Measurements from ENCODE around the gene CSK. TPM values are rescaled to one million over a fixed set of nuclear protein-coding genes. Genes with fewer than 3 reads are reported as not detected.

Gene CSK
- total and polyA plus RNA-seq, 2 experiments from 2014 or later, result 13.6 to 27.5 TPM

GRCh38 chr15:74773731-74774252 is 8.1 kb upstream of the CSK start (continued):
- TF ChIP-seq, protein P1, sequence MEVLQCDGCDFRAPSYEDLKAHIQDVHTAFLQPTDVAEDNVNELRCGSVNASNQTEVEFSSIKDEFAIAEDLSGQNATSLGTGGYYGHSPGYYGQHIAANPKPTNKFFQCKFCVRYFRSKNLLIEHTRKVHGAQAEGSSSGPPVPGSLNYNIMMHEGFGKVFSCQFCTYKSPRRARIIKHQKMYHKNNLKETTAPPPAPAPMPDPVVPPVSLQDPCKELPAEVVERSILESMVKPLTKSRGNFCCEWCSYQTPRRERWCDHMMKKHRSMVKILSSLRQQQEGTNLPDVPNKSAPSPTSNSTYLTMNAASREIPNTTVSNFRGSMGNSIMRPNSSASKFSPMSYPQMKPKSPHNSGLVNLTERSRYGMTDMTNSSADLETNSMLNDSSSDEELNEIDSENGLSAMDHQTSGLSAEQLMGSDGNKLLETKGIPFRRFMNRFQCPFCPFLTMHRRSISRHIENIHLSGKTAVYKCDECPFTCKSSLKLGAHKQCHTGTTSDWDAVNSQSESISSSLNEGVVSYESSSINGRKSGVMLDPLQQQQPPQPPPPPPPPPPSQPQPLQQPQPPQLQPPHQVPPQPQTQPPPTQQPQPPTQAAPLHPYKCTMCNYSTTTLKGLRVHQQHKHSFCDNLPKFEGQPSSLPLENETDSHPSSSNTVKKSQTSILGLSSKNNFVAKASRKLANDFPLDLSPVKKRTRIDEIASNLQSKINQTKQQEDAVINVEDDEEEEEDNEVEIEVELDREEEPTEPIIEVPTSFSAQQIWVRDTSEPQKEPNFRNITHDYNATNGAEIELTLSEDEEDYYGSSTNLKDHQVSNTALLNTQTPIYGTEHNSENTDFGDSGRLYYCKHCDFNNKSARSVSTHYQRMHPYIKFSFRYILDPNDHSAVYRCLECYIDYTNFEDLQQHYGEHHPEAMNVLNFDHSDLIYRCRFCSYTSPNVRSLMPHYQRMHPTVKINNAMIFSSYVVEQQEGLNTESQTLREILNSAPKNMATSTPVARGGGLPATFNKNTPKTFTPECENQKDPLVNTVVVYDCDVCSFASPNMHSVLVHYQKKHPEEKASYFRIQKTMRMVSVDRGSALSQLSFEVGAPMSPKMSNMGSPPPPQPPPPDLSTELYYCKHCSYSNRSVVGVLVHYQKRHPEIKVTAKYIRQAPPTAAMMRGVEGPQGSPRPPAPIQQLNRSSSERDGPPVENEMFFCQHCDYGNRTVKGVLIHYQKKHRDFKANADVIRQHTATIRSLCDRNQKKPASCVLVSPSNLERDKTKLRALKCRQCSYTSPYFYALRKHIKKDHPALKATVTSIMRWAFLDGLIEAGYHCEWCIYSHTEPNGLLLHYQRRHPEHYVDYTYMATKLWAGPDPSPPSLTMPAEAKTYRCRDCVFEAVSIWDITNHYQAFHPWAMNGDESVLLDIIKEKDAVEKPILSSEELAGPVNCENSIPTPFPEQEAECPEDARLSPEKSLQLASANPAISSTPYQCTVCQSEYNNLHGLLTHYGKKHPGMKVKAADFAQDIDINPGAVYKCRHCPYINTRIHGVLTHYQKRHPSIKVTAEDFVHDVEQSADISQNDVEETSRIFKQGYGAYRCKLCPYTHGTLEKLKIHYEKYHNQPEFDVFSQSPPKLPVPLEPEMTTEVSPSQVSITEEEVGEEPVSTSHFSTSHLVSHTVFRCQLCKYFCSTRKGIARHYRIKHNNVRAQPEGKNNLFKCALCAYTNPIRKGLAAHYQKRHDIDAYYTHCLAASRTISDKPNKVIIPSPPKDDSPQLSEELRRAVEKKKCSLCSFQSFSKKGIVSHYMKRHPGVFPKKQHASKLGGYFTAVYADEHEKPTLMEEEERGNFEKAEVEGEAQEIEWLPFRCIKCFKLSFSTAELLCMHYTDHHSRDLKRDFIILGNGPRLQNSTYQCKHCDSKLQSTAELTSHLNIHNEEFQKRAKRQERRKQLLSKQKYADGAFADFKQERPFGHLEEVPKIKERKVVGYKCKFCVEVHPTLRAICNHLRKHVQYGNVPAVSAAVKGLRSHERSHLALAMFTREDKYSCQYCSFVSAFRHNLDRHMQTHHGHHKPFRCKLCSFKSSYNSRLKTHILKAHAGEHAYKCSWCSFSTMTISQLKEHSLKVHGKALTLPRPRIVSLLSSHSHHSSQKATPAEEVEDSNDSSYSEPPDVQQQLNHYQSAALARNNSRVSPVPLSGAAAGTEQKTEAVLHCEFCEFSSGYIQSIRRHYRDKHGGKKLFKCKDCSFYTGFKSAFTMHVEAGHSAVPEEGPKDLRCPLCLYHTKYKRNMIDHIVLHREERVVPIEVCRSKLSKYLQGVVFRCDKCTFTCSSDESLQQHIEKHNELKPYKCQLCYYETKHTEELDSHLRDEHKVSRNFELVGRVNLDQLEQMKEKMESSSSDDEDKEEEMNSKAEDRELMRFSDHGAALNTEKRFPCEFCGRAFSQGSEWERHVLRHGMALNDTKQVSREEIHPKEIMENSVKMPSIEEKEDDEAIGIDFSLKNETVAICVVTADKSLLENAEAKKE (CRISPR knock-in tag; IDR thresholded peaks at IDR 0.05), result no peak

GRCh38 chr15:74775132-74775562 is 6.7 kb upstream of the CSK start:
- Histone ChIP-seq H2AFZ (no peak overlapping the region), H3K27me3 (ENCODE audit: insufficient read depth) (peaks cover 4% of the 10 kb centered on the region), H3K27ac (ENCODE audit: low read depth) (no peak overlapping the region), H3F3A (replicated peaks; ENCODE audit: low read depth) (0 out of 2 replicates have a peak, but pooled peaks cover 3% of the 10 kb centered on the region), H3K4me1 (ENCODE audit: insufficient read depth) (peaks cover 14% of the 10 kb centered on the region; the same call in 1 of the 2 replicates), H3K9me2 (ENCODE audit: insufficient read depth) (no peaks in the 10 kb centered on the region), H3K4me2 (no peak overlapping the region), H3K4me3 (no peak overlapping the region), H3K36me3 (ENCODE audit: insufficient read depth) (no peaks in the 10 kb centered on the region), H4K20me1 (replicated peaks; ENCODE audit: insufficient read depth) (no peaks in the 10 kb centered on the region), H3K79me2 (replicated peaks; ENCODE audit: insufficient read depth) (no peaks in the 10 kb centered on the region)
- Mint-ChIP-seq H3K27me3 (ENCODE audit: insufficient read depth, low read depth, poor library complexity) (peaks cover 22% of the 10 kb centered on the region), H3K4me1 (peaks cover 38% of the 10 kb centered on the region), H3K36me3 (ENCODE audit: low read depth) (no peaks in the 10 kb centered on the region), H3K27ac (no peak overlapping the region), H3K9me3 (no peaks in the 10 kb centered on the region), H3K4me3 (no peak overlapping the region)
- no peak for ATAC-seq
- no peak for DNase-seq (ENCODE audit: low spot score)
- TF ChIP-seq EZH2phosphoT487 (IDR thresholded peaks at IDR 0.05; ENCODE audit: unreplicated experiment) (no peak), CREB1 (CRISPR knock-in tag; IDR thresholded peaks at IDR 0.05; ENCODE audit: low read depth) (no peak)
- TF ChIP-seq, protein P2, sequence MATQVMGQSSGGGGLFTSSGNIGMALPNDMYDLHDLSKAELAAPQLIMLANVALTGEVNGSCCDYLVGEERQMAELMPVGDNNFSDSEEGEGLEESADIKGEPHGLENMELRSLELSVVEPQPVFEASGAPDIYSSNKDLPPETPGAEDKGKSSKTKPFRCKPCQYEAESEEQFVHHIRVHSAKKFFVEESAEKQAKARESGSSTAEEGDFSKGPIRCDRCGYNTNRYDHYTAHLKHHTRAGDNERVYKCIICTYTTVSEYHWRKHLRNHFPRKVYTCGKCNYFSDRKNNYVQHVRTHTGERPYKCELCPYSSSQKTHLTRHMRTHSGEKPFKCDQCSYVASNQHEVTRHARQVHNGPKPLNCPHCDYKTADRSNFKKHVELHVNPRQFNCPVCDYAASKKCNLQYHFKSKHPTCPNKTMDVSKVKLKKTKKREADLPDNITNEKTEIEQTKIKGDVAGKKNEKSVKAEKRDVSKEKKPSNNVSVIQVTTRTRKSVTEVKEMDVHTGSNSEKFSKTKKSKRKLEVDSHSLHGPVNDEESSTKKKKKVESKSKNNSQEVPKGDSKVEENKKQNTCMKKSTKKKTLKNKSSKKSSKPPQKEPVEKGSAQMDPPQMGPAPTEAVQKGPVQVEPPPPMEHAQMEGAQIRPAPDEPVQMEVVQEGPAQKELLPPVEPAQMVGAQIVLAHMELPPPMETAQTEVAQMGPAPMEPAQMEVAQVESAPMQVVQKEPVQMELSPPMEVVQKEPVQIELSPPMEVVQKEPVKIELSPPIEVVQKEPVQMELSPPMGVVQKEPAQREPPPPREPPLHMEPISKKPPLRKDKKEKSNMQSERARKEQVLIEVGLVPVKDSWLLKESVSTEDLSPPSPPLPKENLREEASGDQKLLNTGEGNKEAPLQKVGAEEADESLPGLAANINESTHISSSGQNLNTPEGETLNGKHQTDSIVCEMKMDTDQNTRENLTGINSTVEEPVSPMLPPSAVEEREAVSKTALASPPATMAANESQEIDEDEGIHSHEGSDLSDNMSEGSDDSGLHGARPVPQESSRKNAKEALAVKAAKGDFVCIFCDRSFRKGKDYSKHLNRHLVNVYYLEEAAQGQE (IDR thresholded peaks at IDR 0.05; ENCODE audit: unreplicated experiment), result no peak
- TF ChIP-seq, protein P1 (CRISPR knock-in tag; IDR thresholded peaks at IDR 0.05), result no peak

Measured in GM23338 (cell line).